Choroid plexus epithelial cell (primary cell): ENCODE data around the gene CEP85L.
A peak's percentile ranks its signal among the peaks of the same experiment; 100 is the strongest.
"Not testable (repeated sequence)": the region's sequence is repeated elsewhere in the genome, so short reads cannot be mapped to it uniquely, and the experiment has no call there.

ENCODE experiments used
- DNase-seq: peaks from one replicate; pipeline ENCODE4 v3.0.0-alpha.2; 2010; ENCODE audit warnings: low read depth
- H3K4me3 ChIP-seq: 2 replicates; pipeline ENCODE4 v1.5.1; 2011; ENCODE audit warnings: low read depth, mild to moderate bottlenecking, control low read depth, low read length, moderate library complexity
- TF ChIP-seq, protein P1 (sequence below): conservative IDR thresholded peaks from 2 replicates; pipeline ENCODE4 v1.5.1; 2011; ENCODE audit warnings: low read depth, mild to moderate bottlenecking, control low read depth, inconsistent platforms, low read length, moderate library complexity

The CEP85L gene

DNA sequence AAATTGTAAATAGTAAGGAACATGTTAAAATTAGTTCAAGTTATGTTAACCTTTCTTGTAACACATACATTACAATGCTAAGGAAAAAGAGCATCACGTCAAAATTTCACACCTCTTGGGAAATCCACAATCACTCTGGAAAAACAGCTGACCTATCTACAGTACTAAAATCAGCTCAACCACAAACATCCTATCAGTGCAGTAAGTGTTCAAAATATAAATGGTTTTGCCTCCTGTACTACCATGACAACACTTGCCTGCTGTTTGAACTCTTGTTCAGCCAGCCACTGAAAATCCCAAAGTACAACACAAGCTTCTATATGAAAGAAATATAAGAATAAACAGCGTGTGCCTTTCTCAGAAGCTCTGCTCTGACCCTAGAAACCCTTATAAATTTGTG, 186.8 kb downstream of the CEP85L start:
- TF ChIP-seq, protein P1, sequence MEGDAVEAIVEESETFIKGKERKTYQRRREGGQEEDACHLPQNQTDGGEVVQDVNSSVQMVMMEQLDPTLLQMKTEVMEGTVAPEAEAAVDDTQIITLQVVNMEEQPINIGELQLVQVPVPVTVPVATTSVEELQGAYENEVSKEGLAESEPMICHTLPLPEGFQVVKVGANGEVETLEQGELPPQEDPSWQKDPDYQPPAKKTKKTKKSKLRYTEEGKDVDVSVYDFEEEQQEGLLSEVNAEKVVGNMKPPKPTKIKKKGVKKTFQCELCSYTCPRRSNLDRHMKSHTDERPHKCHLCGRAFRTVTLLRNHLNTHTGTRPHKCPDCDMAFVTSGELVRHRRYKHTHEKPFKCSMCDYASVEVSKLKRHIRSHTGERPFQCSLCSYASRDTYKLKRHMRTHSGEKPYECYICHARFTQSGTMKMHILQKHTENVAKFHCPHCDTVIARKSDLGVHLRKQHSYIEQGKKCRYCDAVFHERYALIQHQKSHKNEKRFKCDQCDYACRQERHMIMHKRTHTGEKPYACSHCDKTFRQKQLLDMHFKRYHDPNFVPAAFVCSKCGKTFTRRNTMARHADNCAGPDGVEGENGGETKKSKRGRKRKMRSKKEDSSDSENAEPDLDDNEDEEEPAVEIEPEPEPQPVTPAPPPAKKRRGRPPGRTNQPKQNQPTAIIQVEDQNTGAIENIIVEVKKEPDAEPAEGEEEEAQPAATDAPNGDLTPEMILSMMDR = no peak
- no peak overlapping the region for H3K4me3 ChIP-seq
- DNase-seq = peak; percentile 18

DNA sequence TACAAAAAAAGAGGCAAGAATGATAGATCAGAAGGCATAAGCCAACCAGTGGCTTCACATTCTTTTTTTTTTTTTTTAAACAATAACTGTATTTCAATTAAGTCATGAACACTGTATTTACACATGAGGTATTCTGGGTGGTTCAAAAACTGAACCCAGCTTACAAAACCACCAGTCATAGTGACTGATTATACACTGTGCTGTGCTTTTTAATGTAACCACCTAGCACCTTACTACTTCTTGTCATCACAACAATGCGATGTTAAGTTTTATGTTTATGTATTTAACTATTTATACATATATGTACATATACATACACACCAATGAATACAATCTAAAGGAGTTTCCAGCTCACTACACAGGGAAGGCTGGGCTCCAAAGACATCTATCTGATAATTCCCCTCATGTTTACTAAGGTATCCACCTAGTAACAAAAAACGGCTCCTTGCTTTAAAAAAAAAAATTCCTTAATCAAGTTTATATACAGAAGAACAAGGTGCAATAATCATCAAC, 190.4 kb downstream of the CEP85L start:
- TF ChIP-seq, protein P1 = no peak
- no peak for DNase-seq
- H3K4me3 ChIP-seq = no peak overlapping the region

DNA sequence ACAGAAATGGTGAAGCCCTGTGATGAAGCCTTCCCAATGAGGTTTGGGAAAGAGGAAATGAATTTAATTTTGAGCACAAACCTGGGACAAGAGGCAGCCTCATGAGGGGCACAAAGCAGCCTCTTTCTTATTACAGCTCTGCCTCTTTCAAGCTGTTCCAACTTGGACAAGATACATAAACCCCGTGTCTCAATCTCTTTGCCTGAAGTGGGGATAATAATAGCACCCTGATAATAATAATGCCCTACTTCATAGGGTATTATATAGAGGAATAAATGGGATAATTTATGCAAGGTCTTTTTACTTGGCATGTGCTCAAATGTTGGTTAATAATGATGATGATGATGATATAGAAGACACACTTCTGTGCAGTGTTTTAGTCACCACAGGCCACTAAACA, 194.4 kb downstream of the CEP85L start:
- no peak overlapping the region for H3K4me3 ChIP-seq
- no peak for DNase-seq
- TF ChIP-seq, protein P1 = no peak

DNA sequence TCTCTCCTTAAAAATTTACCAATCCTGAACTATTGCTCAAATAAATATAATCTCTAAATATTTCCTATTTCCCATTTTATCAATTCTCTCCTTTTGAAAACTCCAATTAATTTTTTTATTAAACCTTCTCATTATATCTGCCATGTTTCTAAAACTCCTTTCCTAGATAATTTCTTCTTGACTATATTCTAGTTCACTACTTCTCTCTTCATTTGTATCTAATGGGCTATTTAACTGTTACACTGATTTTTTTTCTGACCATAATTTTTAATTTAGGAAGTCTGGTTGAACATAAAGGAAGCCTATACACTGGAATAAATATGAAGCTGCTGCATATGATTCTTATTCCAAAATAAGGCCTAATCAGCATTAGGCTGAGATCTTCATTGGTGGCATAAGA, 199.6 kb downstream of the CEP85L start:
- DNase-seq = no peak
- H3K4me3 ChIP-seq = no peak overlapping the region
- TF ChIP-seq, protein P1 = no peak

DNA sequence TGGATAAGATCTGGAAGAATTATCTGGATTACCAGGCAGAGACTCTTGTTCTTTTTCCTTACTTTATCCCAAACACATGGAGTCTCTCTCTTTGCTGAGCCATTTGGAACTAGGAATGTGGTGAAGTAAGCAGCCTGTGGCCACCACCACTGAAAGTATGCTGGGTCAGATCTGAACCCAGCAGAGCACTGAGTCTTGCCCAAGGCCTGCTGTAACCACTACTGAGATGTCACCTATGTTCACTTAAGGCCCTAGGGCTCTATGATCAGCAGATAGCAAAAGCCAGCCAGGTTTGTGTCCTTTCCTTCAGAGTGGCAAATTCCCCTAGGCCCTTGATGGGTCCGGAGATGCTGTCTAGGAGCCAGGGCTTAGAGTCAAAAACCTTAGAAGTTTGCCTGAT, 206.6 kb downstream of the CEP85L start:
- DNase-seq = no peak

DNA sequence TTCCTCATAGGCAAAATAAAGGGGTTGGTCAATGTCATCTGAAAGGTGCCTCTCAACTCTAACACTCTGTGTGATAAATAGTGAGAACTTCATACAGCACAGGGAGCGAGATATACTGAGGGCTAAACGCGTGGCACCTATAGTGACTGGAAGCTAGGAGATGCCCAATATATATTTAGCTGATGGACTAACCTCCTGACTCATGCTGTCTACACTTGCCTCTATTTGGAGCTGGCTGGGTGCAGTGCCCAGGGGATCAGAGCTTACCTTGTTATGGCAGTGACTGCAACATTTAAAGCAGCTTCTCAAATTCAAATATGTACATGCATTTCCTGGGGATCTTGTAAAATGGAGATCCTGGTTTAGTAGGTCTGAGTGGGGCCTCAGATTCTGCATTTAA, 214.9 kb downstream of the CEP85L start:
- TF ChIP-seq, protein P1 = no peak
- no peak for DNase-seq
- H3K4me3 ChIP-seq = no peak overlapping the region

More for the DNA sequence above, 206.6 kb downstream of the CEP85L start:
- H3K4me3 ChIP-seq = no peak overlapping the region
- TF ChIP-seq, protein P1 = no peak

DNA sequence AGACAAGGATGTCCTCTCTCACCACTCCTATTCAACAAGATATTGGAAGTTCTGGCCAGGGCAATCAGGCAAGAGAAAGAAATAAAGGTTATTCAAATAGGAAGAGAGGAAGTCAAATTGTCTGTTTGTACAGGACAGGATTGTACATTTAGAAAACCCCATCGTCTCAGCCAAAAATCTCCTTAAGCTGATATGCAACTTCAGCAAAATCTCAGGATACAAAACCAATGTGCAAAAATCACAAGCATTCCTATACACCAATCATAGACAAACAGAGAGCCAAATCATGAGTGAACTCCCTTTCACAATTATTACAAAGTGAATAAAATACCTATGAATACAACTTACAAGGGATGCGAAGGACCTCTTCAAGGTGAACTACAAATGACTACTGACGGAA, 217.2 kb downstream of the CEP85L start:
- not testable (repeated sequence) for H3K4me3 ChIP-seq

DNA sequence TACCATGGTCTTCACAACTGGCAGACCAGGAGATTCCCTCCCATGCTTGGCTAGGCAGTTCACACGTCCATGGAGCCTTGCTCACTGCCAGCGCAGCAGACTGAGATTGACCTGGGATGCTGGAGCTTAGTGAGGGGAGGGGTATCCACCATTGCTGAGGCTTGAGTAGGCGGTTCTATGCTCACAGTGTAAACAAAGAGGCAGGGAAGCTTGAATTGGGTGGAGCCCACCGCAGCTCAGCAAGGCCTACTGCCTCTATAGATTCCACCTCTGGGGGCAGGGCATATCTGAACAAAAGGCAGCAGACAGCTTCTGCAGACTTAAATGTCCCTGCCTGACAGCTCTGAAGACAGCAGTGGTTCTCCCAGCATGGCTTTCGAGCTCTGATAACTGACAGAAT, 230.1 kb downstream of the CEP85L start:
- DNase-seq, H3K4me3 ChIP-seq: not testable (repeated sequence)

More for the DNA sequence above, 217.2 kb downstream of the CEP85L start:
- DNase-seq = not testable (repeated sequence)
